Measurements from ENCODE around the gene MASP2.

DNA sequence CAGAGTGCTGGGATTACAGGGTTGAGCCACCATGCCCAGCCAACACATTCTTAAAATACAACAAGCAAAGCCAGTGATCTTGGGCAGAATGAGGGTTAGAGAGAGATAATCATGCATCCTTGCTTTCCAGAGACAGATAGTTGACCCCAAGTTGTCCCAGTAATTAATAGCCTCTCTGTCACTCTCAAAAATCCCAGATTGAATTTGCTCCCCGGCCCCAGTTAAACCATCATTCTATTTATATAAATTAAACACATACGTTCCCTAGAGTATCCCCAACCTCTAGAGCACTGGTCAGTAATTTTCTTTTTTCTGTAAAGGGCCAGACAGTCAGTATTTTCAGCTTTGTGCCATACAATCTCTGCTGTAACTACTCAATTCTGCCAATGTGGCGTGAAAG, 50.9 kb downstream of the MASP2 start:
- TF ChIP-seq, protein P1, sequence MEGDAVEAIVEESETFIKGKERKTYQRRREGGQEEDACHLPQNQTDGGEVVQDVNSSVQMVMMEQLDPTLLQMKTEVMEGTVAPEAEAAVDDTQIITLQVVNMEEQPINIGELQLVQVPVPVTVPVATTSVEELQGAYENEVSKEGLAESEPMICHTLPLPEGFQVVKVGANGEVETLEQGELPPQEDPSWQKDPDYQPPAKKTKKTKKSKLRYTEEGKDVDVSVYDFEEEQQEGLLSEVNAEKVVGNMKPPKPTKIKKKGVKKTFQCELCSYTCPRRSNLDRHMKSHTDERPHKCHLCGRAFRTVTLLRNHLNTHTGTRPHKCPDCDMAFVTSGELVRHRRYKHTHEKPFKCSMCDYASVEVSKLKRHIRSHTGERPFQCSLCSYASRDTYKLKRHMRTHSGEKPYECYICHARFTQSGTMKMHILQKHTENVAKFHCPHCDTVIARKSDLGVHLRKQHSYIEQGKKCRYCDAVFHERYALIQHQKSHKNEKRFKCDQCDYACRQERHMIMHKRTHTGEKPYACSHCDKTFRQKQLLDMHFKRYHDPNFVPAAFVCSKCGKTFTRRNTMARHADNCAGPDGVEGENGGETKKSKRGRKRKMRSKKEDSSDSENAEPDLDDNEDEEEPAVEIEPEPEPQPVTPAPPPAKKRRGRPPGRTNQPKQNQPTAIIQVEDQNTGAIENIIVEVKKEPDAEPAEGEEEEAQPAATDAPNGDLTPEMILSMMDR (IDR thresholded peaks at IDR 0.05): no peak
- no peak for TF ChIP-seq POLR2A (IDR thresholded peaks at IDR 0.05)

All from thyroid gland (tissue), 4 donors.